Stimulated activated CD4-positive, alpha-beta T cell treated with anti-CD3 and anti-CD28 coated beads, Interleukin-2, amount 100 ng/mL, for 4 hours (primary cell): Measurements from ENCODE around the gene DLG4.

ENCODE experiments used
- DNase-seq: peaks from one replicate; pipeline ENCODE4 v3.0.0-alpha.2; 2020; ENCODE audit warnings: low read depth

Gene DLG4

DNA sequence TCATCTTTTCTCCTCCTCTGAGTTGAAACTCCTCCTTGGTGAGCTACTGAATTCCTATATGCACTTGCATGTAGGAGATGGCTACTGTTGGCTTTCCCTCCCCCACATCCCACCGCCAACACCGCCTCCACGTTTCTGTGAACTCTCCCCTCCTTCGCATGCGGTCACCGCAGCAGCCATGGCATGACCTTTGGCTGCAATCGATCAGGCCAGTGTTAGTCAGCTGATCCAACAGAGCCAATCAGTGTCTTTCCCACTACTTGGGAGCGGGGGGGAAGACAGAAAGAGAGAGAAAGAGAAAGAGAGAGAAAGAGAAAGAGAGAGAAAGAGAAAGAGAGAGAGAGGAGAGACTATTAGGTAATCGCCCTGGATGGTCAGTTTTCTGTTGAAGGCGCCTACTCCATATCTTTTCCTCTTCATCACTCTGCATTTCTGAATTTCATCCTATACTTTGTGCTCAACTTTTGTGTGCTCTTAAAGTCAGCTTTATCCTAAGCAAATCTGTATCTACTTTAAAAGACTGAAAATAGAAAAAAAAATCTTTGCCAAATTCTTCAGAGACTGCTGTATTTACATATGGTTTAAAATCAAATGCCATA lies 63.2 kb downstream of the DLG4 start:
- no peak for DNase-seq

DNA sequence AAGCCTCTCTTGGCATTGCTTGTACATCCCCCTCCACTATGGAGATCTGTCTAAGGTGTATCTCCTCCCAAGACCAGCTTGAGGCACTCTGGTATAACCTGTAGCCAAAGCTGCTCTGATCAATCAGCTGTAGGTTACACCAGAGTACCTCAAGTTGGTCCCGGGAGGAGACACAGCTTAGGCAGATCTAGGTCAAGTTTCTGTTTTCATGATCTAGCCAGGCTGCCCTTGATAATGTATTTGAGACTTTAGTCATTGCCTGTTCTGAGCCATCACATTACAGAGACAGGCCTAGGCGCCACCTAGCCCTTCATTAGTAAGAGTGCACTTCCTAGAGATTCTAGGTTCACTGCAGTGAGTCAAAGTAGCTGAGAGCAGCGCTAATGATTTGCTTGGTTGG lies 71.9 kb downstream of the DLG4 start:
- no peak for DNase-seq

- no peak for DNase-seq
Observed at GRCh38 chr17:7146115-7146514, 73.5 kb downstream of the DLG4 start.

GRCh38 chr17:7144213-7144612 lies 75.4 kb downstream of the DLG4 start:
- DNase-seq = no peak

DNA sequence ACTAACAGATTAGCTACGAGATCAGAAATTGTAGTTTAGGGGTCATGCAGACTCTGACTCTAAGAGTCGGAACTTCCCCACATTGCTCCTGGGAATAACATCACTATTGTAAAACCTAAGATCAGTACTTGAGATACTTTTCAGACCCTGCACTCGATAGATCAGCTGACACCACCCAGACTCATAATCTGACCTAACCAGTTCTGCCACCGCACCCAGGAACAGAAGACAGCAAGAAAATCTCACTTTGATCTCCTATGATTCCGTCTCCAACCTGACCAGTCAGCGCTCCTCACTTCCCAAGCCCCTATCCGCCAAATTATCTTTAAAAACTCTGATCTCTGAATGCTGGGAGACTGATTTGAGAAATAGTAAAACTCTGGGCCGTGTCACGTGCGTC lies 77.8 kb downstream of the DLG4 start:
- DNase-seq = no peak

- DNase-seq = no peak
Observed at GRCh38 chr17:7139400-7139799, 80.2 kb downstream of the DLG4 start.

- DNase-seq = no peak
Observed at GRCh38 chr17:7138800-7139381, 80.7 kb downstream of the DLG4 start.

- DNase-seq = no peak
Observed at GRCh38 chr17:7137171-7137943, 82.3 kb downstream of the DLG4 start.
